Measurements from ENCODE around the gene CCDC91. TPM values are rescaled to one million over a fixed set of nuclear protein-coding genes. Genes with fewer than 3 reads are reported as not detected.
"Not testable (repeated sequence)": the region's sequence is repeated elsewhere in the genome, so short reads cannot be mapped to it uniquely, and the experiment has no call there.

CCDC91 gene
- total RNA-seq, 1 experiment from 2014 or later, result 26.8 TPM

DNA sequence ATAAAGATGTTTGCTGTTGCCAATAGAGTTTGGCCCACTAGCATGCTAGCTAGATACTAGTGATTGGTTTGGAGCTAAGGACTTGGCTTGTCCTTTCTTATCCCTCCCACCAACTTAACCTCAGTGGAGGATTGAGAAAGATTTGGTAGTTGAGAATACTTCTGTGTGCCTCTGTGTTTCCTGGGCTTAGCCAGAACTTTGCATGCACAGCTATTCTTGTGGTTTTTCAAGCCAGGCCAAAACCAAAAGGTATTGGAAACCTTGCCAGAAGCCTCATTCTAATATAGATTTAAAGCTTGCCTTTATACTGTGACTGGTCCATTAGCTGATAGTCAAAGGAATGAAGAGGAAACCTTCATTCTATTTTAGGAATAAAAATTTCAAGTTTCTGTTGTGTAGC lies 188.5 kb downstream of the CCDC91 start:
- TF ChIP-seq, protein P1, sequence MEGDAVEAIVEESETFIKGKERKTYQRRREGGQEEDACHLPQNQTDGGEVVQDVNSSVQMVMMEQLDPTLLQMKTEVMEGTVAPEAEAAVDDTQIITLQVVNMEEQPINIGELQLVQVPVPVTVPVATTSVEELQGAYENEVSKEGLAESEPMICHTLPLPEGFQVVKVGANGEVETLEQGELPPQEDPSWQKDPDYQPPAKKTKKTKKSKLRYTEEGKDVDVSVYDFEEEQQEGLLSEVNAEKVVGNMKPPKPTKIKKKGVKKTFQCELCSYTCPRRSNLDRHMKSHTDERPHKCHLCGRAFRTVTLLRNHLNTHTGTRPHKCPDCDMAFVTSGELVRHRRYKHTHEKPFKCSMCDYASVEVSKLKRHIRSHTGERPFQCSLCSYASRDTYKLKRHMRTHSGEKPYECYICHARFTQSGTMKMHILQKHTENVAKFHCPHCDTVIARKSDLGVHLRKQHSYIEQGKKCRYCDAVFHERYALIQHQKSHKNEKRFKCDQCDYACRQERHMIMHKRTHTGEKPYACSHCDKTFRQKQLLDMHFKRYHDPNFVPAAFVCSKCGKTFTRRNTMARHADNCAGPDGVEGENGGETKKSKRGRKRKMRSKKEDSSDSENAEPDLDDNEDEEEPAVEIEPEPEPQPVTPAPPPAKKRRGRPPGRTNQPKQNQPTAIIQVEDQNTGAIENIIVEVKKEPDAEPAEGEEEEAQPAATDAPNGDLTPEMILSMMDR (conservative IDR thresholded peaks at IDR 0.05; ENCODE audit: low read depth, low read length), result no peak
- no peak for TF ChIP-seq EZH2 (IDR thresholded peaks at IDR 0.05; ENCODE audit: borderline replicate concordance, low read depth, low read length, poor library complexity, severe bottlenecking)
- no TSS peak for BruUV-seq (replicated peaks)
- DNase-seq (ENCODE audit: low spot score), result no peak
- POLR2A ChIA-PET (ENCODE audit: low non-redundant PET), result no interaction called here
- H3K36me3 ChIP-seq (ENCODE audit: insufficient read depth, low read length, poor library complexity, severe bottlenecking), result no peaks in the 10 kb centered on the region
- H3K4me1 ChIP-seq (ENCODE audit: insufficient read depth, low read length, poor library complexity, severe bottlenecking), result no peaks in the 10 kb centered on the region
- H3K27me3 ChIP-seq (replicated peaks; ENCODE audit: insufficient read depth, low read depth, low read length, poor library complexity), result no peaks in the 10 kb centered on the region
- intact Hi-C loops (cut with micrococcal nuclease; ENCODE audit: unreplicated experiment), result no loop called here
- H3K27ac ChIP-seq (ENCODE audit: low read depth, low read length, poor library complexity, severe bottlenecking), result no peak overlapping the region
- CTCF ChIA-PET, result no interaction called here
- H3K4me3 ChIP-seq (ENCODE audit: low read depth, low read length, poor library complexity, severe bottlenecking), result no peak overlapping the region
- no peaks in the 10 kb centered on the region for H3K9me3 ChIP-seq (ENCODE audit: low read depth, low read length, poor library complexity, severe bottlenecking)

DNA sequence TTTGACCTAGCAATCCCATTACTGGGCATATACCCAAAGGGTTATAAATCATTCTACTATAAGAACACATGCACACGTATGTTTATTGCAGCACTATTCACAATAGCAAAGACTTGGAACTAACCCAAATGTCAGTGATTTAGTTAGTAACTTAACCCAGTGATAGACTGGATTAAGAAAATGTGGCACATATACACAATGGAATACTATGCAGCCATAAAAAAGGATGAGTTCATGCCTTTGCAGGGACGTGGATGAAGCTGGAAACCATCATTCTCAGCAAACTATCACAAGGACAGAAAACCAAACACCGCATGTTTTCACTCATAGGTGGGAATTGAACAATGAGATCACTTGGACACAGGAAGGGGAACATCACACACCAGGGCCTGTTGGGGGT lies 189.5 kb downstream of the CCDC91 start:
- POLR2A ChIA-PET (ENCODE audit: low non-redundant PET); H3K36me3 ChIP-seq (ENCODE audit: insufficient read depth, low read length, poor library complexity, severe bottlenecking); BruUV-seq (replicated peaks); CTCF ChIA-PET; H3K4me1 ChIP-seq (ENCODE audit: insufficient read depth, low read length, poor library complexity, severe bottlenecking); H3K4me3 ChIP-seq (ENCODE audit: low read depth, low read length, poor library complexity, severe bottlenecking); H3K9me3 ChIP-seq (ENCODE audit: low read depth, low read length, poor library complexity, severe bottlenecking); H3K27me3 ChIP-seq (replicated peaks; ENCODE audit: insufficient read depth, low read depth, low read length, poor library complexity); intact Hi-C loops (cut with micrococcal nuclease; ENCODE audit: unreplicated experiment); H3K27ac ChIP-seq (ENCODE audit: low read depth, low read length, poor library complexity, severe bottlenecking); DNase-seq (ENCODE audit: low spot score): not testable (repeated sequence)

DNA sequence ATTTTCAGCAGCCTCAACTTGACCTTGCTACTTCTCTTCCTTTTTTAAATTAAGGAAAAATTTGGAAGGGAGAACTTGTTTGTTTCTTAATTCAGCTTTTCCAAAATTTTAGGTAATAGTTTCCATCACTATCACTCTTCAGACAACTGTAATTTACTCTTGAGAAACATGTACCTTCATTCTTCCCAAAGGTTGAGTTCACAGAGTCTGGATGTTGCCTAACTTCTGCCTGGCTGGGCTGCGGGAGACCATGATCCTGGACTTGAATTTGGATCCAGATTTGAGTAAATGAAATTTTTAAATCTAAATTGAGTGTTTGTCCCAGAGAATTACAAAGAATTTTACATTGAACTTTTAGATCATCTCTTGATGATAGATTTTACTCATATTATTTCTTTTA lies 193.1 kb downstream of the CCDC91 start:
- Histone ChIP-seq H3K9me3 (ENCODE audit: low read depth, low read length, poor library complexity, severe bottlenecking) (no peaks in the 10 kb centered on the region), H3K4me1 (ENCODE audit: insufficient read depth, low read length, poor library complexity, severe bottlenecking) (no peaks in the 10 kb centered on the region), H3K27ac (ENCODE audit: low read depth, low read length, poor library complexity, severe bottlenecking) (no peak overlapping the region), H3K27me3 (replicated peaks; ENCODE audit: insufficient read depth, low read depth, low read length, poor library complexity) (no peaks in the 10 kb centered on the region), H3K4me3 (ENCODE audit: low read depth, low read length, poor library complexity, severe bottlenecking) (no peak overlapping the region), H3K36me3 (ENCODE audit: insufficient read depth, low read length, poor library complexity, severe bottlenecking) (no peaks in the 10 kb centered on the region)
- DNase-seq (ENCODE audit: low spot score), result no peak
- intact Hi-C loops (cut with micrococcal nuclease; ENCODE audit: unreplicated experiment), result no loop called here
- TF ChIP-seq EZH2 (IDR thresholded peaks at IDR 0.05; ENCODE audit: borderline replicate concordance, low read depth, low read length, poor library complexity, severe bottlenecking), result no peak
- TF ChIP-seq, protein P1 (conservative IDR thresholded peaks at IDR 0.05; ENCODE audit: low read depth, low read length), result no peak
- POLR2A ChIA-PET (ENCODE audit: low non-redundant PET), result no interaction called here
- BruUV-seq (replicated peaks), result no TSS peak
- CTCF ChIA-PET, result no interaction called here

DNA sequence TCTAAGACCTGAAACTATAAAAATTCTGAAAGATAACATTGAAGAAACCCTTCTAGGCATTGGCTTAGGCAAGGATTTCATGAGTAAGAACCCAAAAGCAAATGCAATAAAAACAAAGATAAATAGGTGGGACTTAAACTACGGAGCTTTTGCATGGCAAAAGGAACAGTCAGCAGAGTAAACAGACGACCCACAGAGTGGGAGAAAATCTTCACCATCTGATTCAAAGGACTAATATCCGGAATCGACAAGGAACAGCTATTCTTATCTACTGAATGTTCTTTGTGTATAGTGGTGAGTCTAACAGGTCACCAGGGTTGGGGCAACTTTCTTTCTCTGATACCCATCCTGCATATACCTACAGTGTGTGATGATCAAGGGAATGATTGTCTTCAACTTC lies 198.6 kb downstream of the CCDC91 start:
- Histone ChIP-seq H3K27me3 (replicated peaks; ENCODE audit: insufficient read depth, low read depth, low read length, poor library complexity) (no peaks in the 10 kb centered on the region), H3K27ac (ENCODE audit: low read depth, low read length, poor library complexity, severe bottlenecking) (no peak overlapping the region), H3K4me3 (ENCODE audit: low read depth, low read length, poor library complexity, severe bottlenecking) (no peak overlapping the region), H3K9me3 (ENCODE audit: low read depth, low read length, poor library complexity, severe bottlenecking) (no peaks in the 10 kb centered on the region), H3K4me1 (ENCODE audit: insufficient read depth, low read length, poor library complexity, severe bottlenecking) (peaks cover 12% of the 10 kb centered on the region), H3K36me3 (ENCODE audit: insufficient read depth, low read length, poor library complexity, severe bottlenecking) (no peaks in the 10 kb centered on the region)
- DNase-seq (ENCODE audit: low spot score), result no peak
- intact Hi-C loops (cut with micrococcal nuclease; ENCODE audit: unreplicated experiment), result no loop called here
- CTCF ChIA-PET, result no interaction called here
- BruUV-seq (replicated peaks), result no TSS peak
- POLR2A ChIA-PET (ENCODE audit: low non-redundant PET), result no interaction called here
- TF ChIP-seq EZH2 (IDR thresholded peaks at IDR 0.05; ENCODE audit: borderline replicate concordance, low read depth, low read length, poor library complexity, severe bottlenecking), result no peak
- TF ChIP-seq, protein P1 (conservative IDR thresholded peaks at IDR 0.05; ENCODE audit: low read depth, low read length), result no peak

Data from A673 (cell line).